ENCODE data around the gene PIK3R5.
"Not testable (repeated sequence)": the region's sequence is repeated elsewhere in the genome, so short reads cannot be mapped to it uniquely, and the experiment has no call there.

PIK3R5 gene

GRCh38 chr17:8885967-8886684, 79.4 kb downstream of the PIK3R5 start:
- DNase-seq (ENCODE audit: extremely low spot score, insufficient read length, low read depth) (no peak), FAIRE-seq (no peak)

GRCh38 chr17:8885163-8885966, 80.1 kb downstream of the PIK3R5 start:
- not testable (repeated sequence) for DNase-seq (ENCODE audit: extremely low spot score, insufficient read length, low read depth)
- FAIRE-seq = peak; percentile 41

GRCh38 chr17:8884336-8884990, 81.0 kb downstream of the PIK3R5 start:
- DNase-seq (ENCODE audit: extremely low spot score, insufficient read length, low read depth) (no peak), FAIRE-seq (no peak)

- no peak for DNase-seq (ENCODE audit: extremely low spot score, insufficient read length, low read depth)
- no peak for FAIRE-seq
These were observed 82.2 kb downstream of the PIK3R5 start for GRCh38 chr17:8883353-8883752.

GRCh38 chr17:8881606-8882005, 83.9 kb downstream of the PIK3R5 start:
- no peak for DNase-seq (ENCODE audit: extremely low spot score, insufficient read length, low read depth)
- no peak for FAIRE-seq

- no peak for DNase-seq (ENCODE audit: extremely low spot score, insufficient read length, low read depth)
- FAIRE-seq = no peak
These were observed 85.0 kb downstream of the PIK3R5 start for GRCh38 chr17:8880466-8880865.

GRCh38 chr17:8879410-8879809, 86.1 kb downstream of the PIK3R5 start:
- no peak for FAIRE-seq
- DNase-seq (ENCODE audit: extremely low spot score, insufficient read length, low read depth) = no peak

GRCh38 chr17:8877984-8878383, 87.5 kb downstream of the PIK3R5 start:
- DNase-seq (ENCODE audit: extremely low spot score, insufficient read length, low read depth) = no peak
- FAIRE-seq = no peak

- FAIRE-seq (no peak), DNase-seq (ENCODE audit: extremely low spot score, insufficient read length, low read depth) (no peak)
These were observed 89.5 kb downstream of the PIK3R5 start for GRCh38 chr17:8875957-8876356.

GRCh38 chr17:8875436-8875835, 90.1 kb downstream of the PIK3R5 start:
- FAIRE-seq = no peak

GRCh38 chr17:8873801-8874715, 91.4 kb downstream of the PIK3R5 start:
- DNase-seq (ENCODE audit: extremely low spot score, insufficient read length, low read depth) = no peak
- FAIRE-seq = no peak

More at GRCh38 chr17:8875436-8875835, 90.1 kb downstream of the PIK3R5 start:
- DNase-seq (ENCODE audit: extremely low spot score, insufficient read length, low read depth) = no peak

GRCh38 chr17:8872705-8873435, 92.6 kb downstream of the PIK3R5 start:
- FAIRE-seq = no peak
- no peak for DNase-seq (ENCODE audit: extremely low spot score, insufficient read length, low read depth)

GRCh38 chr17:8872036-8872704, 93.3 kb downstream of the PIK3R5 start:
- FAIRE-seq (peak; percentile 5), DNase-seq (ENCODE audit: extremely low spot score, insufficient read length, low read depth) (no peak)

GRCh38 chr17:8871081-8871581, 94.4 kb downstream of the PIK3R5 start:
- FAIRE-seq (no peak), DNase-seq (ENCODE audit: extremely low spot score, insufficient read length, low read depth) (no peak)

GRCh38 chr17:8870406-8871040, 95.0 kb downstream of the PIK3R5 start:
- DNase-seq (ENCODE audit: extremely low spot score, insufficient read length, low read depth) = no peak
- FAIRE-seq = no peak

GRCh38 chr17:8869114-8869815, 96.2 kb downstream of the PIK3R5 start:
- DNase-seq (ENCODE audit: extremely low spot score, insufficient read length, low read depth) = no peak
- no peak for FAIRE-seq

- no peak for FAIRE-seq
- DNase-seq (ENCODE audit: extremely low spot score, insufficient read length, low read depth) = no peak
These were observed 97.0 kb downstream of the PIK3R5 start for GRCh38 chr17:8868529-8868951.
